Measurements from ENCODE around the gene NLRP4. TPM values are rescaled to one million over a fixed set of nuclear protein-coding genes. Genes with fewer than 3 reads are reported as not detected.

The NLRP4 gene
- total and polyA plus RNA-seq, 2 of the 8 experiments (the other 6 are each of a cell fraction or from before 2014, with no cell fraction given): not detected

GRCh38 chr19:55902080-55902751, 65.9 kb downstream of the NLRP4 start (continued):
- TF ChIP-seq EP300 (IDR thresholded peaks at IDR 0.05; ENCODE audit: borderline replicate concordance in 1 of 2, low read depth in 2 of 2, low read length in 2 of 2) (no peak), ATF2 (IDR thresholded peaks at IDR 0.05; ENCODE audit: low read length) (no peak), POU5F1 (IDR thresholded peaks at IDR 0.05; ENCODE audit: low read depth, low read length) (no peak), NANOG (IDR thresholded peaks at IDR 0.05; ENCODE audit: insufficient read depth, low read depth, low read length, poor library complexity, severe bottlenecking) (no peak), TCF12 (IDR thresholded peaks at IDR 0.05; ENCODE audit: low read depth, low read length) (no peak), RNF2 (IDR thresholded peaks at IDR 0.05; ENCODE audit: borderline replicate concordance, low read depth, low read length, missing control alignments, poor library complexity, severe bottlenecking) (no peak)

Data from H1 (cell line).